Mammary epithelial cell (primary cell): ENCODE results near the gene HEATR3.

ENCODE experiments used
- CTCF ChIP-seq, 2 donors: IDR thresholded peaks in 1 of 2; conservative IDR thresholded peaks in 1 of 2; 2 replicates each; pipeline ENCODE4 v1.5.1; 2011 to 2012; ENCODE audit warnings: inconsistent platforms in 2 of 2, low read length in 2 of 2, mild to moderate bottlenecking in 2 of 2, control low read depth in 1 of 2, low read depth in 1 of 2; ENCODE audit not compliant: insufficient read depth in 1 of 2; ENCODE audit errors: extremely low read depth in 1 of 2
- EZH2 ChIP-seq: IDR thresholded peaks from 2 replicates; pipeline ENCODE4 v1.6.1; 2012; ENCODE audit warnings: low read length, inconsistent platforms, borderline replicate concordance

GRCh38 chr16:50059111-50059510 lies 6.7 kb upstream of the HEATR3 start:
- no peak for TF ChIP-seq CTCF (conservative IDR thresholded peaks at IDR 0.05 in 1 of 2, IDR thresholded peaks at IDR 0.05 in 1 of 2; ENCODE audit: extremely low read depth in 1 of 2, insufficient read depth in 1 of 2, low read depth in 1 of 2, low read length in 2 of 2)
- no peak for TF ChIP-seq EZH2
